Adrenal gland (tissue), 12 donors: ENCODE results near the gene PPP1R10. TPM values are rescaled to one million over a fixed set of nuclear protein-coding genes. Genes with fewer than 3 reads are reported as not detected.

Experiments
- DNase-seq, 7 donors: peaks; one replicate each; pipeline ENCODE4 v3.0.0-alpha.2; 2019 to 2020
- H3K27ac ChIP-seq, 5 donors: fragments of 200-600 bp; sonication (generic) in 4 of 5; 1 replicate in 3 of 5; 2 replicates in 2 of 5; pipeline versions ENCODE4 v1.5.1 to v1.8.0; 2016 to 2020; ENCODE audit warnings: mild to moderate bottlenecking in 1 of 5
- H3K27me3 ChIP-seq: fragments of 200-600 bp; 2 replicates; pipeline ENCODE4 v1.8.0; 2021
- H3K36me3 ChIP-seq, 2 donors: fragments of 200-600 bp; replicated peaks in 1 of 2; 1 replicate in 1 of 2; 2 replicates in 1 of 2; pipeline versions ENCODE4 v1.5.1 to v1.8.0; 2018 to 2022
- H3K4me1 ChIP-seq, 2 donors: fragments of 200-600 bp; replicated peaks in 1 of 2; 1 replicate in 1 of 2; 2 replicates in 1 of 2; pipeline versions ENCODE4 v1.5.1 to v1.8.0; 2018 to 2021
- H3K4me3 ChIP-seq, 4 donors: fragments of 200-600 bp; sonication (generic) in 3 of 4; one replicate each; pipeline ENCODE4 v1.5.1; 2016 to 2018
- H3K9me3 ChIP-seq, 3 donors: fragments of 200-600 bp; sonication (generic) in 1 of 3; replicated peaks in 1 of 3; 1 replicate in 2 of 3; 2 replicates in 1 of 3; pipeline versions ENCODE4 v1.5.1 to v1.8.0; 2016 to 2021
- POLR2A ChIP-seq, 2 donors: fragments of 450-650 bp; IDR thresholded peaks; one replicate each; pipeline ENCODE4 v1.6.1; 2017; ENCODE audit warnings: antibody characterized with exemption in 2 of 2, mild to moderate bottlenecking in 2 of 2, moderate library complexity in 1 of 2
- WGBS, 4 donors: extraction: QIAGEN DNeasy Blood & Tissue Kit in 2 of 4; methylation state at CpG; one replicate each; pipeline versions ENCODE4 v1.1.5 to v1.1.7; 2013 to 2017; 5-methylcytosine and 5-hydroxymethylcytosine counted together
- intact Hi-C, 2 donors: fragments of 100-400 bp; cut with DNase I; formaldehyde crosslinking; loops; one replicate each; pipeline versions ENCODE4 v1.14.1 to v1.15.0; 2022 to 2023
- polyA plus RNA-seq, 3 donors: library from polyadenylated mRNA; stranded (reverse); fragments of 200-250 nt in 2 of 3; fragments of 350-450 nt in 1 of 3; fragmentation: Illumina TruSeq in 1 of 3; extraction: RNeasy Lipid Tissue Mini Kit (QIAGEN cat#74804) in 1 of 3; gene quantifications; one replicate each; pipeline ENCODE4 v1.2.3, GENCODE V29; 2013 to 2014
- total RNA-seq, 9 donors: library from RNA; depleted of rRNA in 4 of 9; stranded (reverse); fragments of >200 nt in 4 of 9; fragments of 120-200 nt in 1 of 9; fragmentation: NEBNext Ultra II Directional in 1 of 9; extraction: Animal tissue kit (Norgen Biotek cat#: 25700) in 1 of 9; gene quantifications; one replicate each; pipeline versions ENCODE4 v1.1.0 to v1.2.4, GENCODE V29; 2013 to 2023
- TF ChIP-seq, protein P1 (sequence below), 6 experiments: fragments of 450-650 bp in 4 of 6; fragments of 200-600 bp in 2 of 6; sonication (generic) in 1 of 6; IDR thresholded peaks; 1 replicate in 5 of 6; 2 replicates in 1 of 6; pipeline versions ENCODE4 v1.5.1 to v1.8.0; 2016 to 2021; ENCODE audit warnings: antibody characterized with exemption in 6 of 6, mild to moderate bottlenecking in 2 of 6, moderate library complexity in 1 of 6
- donor health status: healthy with polysubstance abuse.
- donor health status: Bipolar disorder and iron deficiency.
- donor health status: DM: yes; HTN: yes; CAD: no.
- donor health status: DM: no; HTN: no; CAD: no.
- donor health status: DM: no; HTN: no; CAD: no.
- donor health status: DM: yes; HTN: yes; CAD: no.

The PPP1R10 gene
- total and polyA plus RNA-seq, 12 donors = 28.8 to 102 (median 64.7) TPM

DNA sequence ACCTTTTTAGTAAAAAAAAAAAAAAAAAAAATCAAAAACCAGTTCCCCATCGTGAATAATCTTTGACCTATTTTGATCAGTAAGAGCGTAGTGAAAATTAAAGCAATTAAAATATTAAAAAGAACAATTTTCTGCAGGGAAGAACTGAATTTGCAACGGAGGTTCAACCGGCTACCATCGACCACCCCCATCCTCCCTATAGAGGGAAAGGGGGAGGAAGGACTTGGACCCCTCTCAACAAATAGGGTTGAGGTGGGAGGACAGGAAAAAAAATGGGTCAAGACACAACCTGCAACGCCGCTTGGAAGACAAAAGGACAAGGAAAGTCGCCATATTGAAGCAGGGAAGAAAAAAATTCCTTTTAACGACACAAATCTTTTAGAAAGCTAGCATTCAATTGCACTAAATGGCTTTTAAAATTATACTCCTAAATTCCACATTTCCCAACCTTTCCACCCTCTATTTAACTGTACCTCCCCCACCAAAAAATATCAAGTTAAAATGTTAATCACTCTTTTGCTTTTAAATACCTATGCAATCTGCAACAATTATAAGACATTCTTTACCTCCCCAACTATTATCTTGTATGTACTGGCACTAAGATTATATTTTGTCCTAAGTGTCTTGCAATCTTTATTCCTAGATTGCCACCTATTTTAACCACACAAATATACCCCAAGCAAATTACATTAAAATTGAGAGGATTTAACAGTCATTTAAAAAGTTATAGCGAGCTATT is 1.7 kb downstream of the PPP1R10 start:
- Histone ChIP-seq H3K4me1 (peaks cover 10 to 51% of the 10 kb centered on the region in 2 donors), H3K36me3 (peaks cover 0 to 27% of the 10 kb centered on the region in 2 donors), H3K27me3 (no peaks in the 10 kb centered on the region), H3K27ac (peak overlapping the region; percentile 89 to 96 (median 95)), H3K9me3 (no peaks in the 10 kb centered on the region), H3K4me3 (peak overlapping the region in 3 of 4 donors; percentile 61 to 81 (median 73))
- peak in 6 of 7 donors; percentile 48 to 81 (median 56) for DNase-seq
- TF ChIP-seq, protein P1, sequence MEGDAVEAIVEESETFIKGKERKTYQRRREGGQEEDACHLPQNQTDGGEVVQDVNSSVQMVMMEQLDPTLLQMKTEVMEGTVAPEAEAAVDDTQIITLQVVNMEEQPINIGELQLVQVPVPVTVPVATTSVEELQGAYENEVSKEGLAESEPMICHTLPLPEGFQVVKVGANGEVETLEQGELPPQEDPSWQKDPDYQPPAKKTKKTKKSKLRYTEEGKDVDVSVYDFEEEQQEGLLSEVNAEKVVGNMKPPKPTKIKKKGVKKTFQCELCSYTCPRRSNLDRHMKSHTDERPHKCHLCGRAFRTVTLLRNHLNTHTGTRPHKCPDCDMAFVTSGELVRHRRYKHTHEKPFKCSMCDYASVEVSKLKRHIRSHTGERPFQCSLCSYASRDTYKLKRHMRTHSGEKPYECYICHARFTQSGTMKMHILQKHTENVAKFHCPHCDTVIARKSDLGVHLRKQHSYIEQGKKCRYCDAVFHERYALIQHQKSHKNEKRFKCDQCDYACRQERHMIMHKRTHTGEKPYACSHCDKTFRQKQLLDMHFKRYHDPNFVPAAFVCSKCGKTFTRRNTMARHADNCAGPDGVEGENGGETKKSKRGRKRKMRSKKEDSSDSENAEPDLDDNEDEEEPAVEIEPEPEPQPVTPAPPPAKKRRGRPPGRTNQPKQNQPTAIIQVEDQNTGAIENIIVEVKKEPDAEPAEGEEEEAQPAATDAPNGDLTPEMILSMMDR (IDR thresholded peaks at IDR 0.05) = no peak
- no peak for TF ChIP-seq POLR2A (IDR thresholded peaks at IDR 0.05)
- WGBS, 4 donors = 0 to 1% (median 0%) methylated on average over 10 of the region's 10 CpGs
- intact Hi-C loops = no loop called here

DNA sequence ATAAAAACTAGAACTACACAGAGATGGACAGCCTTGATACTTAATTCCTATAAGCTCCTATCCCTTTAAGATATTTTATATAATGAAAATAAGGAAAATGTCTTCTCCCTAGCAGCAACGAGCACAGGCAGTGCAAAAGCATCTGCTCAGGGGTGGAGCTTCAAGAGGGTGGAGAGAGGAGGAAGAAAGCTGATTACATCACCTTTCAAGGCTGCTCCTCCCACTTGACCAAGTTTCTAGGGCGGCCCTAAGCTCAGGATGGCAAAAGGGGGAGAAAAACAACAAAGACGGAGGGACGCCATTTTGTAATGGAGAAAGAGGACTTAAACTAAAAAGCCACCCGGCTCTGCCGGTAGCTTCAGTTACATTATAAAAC is 2.2 kb downstream of the PPP1R10 start:
- DNase-seq = peak; percentile 88 to 96 (median 94)
- Histone ChIP-seq H3K27me3 (no peaks in the 10 kb centered on the region), H3K4me1 (peaks cover 10 to 51% of the 10 kb centered on the region in 2 donors), H3K9me3 (no peaks in the 10 kb centered on the region), H3K4me3 (peak overlapping the region in 2 of 4 donors; percentile 61 to 81), H3K36me3 (peaks cover 0 to 21% of the 10 kb centered on the region in 2 donors), H3K27ac (peak overlapping the region; percentile 89 to 96 (median 95))
- WGBS, 4 donors = 0 to 1% (median 1%) methylated on average over 6 of the region's 6 CpGs
- TF ChIP-seq POLR2A (IDR thresholded peaks at IDR 0.05) = peak; percentile 39 to 88
- TF ChIP-seq, protein P1 (IDR thresholded peaks at IDR 0.05) = no peak
- intact Hi-C loops = no loop called here

DNA sequence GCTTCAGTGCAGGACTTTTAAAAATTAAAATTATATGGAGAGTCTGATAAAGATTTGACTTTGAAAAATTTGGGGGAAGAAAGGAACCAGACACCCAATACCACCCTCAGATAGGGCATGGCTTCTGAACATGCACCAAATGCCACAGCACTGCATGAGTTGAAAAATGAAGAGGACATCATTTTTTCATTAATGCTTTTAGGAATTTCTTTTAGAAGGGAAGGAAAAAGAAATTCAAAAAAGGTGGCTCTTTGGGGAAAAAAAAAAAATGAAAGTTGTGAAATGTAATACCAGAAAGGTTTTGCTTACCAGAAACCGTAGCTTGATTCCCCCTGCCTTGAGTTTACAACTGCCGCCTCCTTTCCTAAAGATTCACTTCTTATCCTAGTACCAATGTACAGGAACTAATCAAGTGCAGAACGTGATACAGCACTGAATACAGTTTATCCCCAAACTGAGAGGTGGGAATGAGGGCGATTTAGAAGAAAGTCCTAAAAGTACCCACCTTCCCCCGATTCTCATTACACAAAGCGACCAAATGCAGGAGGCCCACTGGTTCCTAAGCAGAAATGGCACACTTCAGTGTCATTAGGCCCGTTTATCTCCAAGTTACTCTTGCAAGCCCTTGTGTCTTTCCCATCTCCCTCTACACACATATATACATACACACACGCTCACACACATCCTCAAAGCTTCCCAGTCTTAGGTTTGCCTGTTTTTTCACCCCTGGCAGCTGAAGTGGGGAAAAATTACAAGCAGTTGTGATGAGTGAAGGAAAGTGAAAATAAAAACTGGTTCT is 2.8 kb downstream of the PPP1R10 start:
- WGBS, 4 donors = 26 to 31% (median 29%) methylated on average over 8 of the region's 8 CpGs
- DNase-seq = no peak

More for the DNA sequence above, 2.8 kb downstream of the PPP1R10 start:
- H3K27me3 ChIP-seq = no peaks in the 10 kb centered on the region
- peak overlapping the region; percentile 85 to 96 (median 95) for H3K27ac ChIP-seq
- H3K4me3 ChIP-seq = peak overlapping the region in 1 of 4 donors; percentile 61
- peaks cover 10 to 51% of the 10 kb centered on the region in 2 donors for H3K4me1 ChIP-seq
- H3K9me3 ChIP-seq = no peaks in the 10 kb centered on the region
- intact Hi-C loops = no loop called here
- H3K36me3 ChIP-seq = peaks cover 0 to 19% of the 10 kb centered on the region in 2 donors
- peak in 1 of 2 donors; percentile 35 for TF ChIP-seq POLR2A (IDR thresholded peaks at IDR 0.05)
- TF ChIP-seq, protein P1 (IDR thresholded peaks at IDR 0.05) = no peak
